OCI-LY7 (cell line): ENCODE results near the gene ANTXR1. TPM values are rescaled to one million over a fixed set of nuclear protein-coding genes. Genes with fewer than 3 reads are reported as not detected.

Source experiments
- BruUV-seq: library from RNA; stranded (reverse); fragments of 400-500 nt; replicated peaks from 2 replicates; lab custom pipeline; 2021; lab: Mats Ljungman, UMichigan
- CTCF ChIA-PET: fragments of 300-600 bp; sonication (Branson Sonifier 250); formaldehyde crosslinking; loops from one replicate; lab custom pipeline; 2022; ENCODE audit warnings: antibody characterized with exemption; ENCODE audit not compliant: unreplicated experiment; lab: Charles Lee
- POLR2A ChIA-PET: fragments of 300-600 bp; sonication (Branson Sonifier 250); formaldehyde crosslinking; loops from one replicate; lab custom pipeline; 2022; ENCODE audit warnings: antibody characterized with exemption; lab: Charles Lee
- DNase-seq: peaks from one replicate; pipeline ENCODE4 v3.0.0-alpha.2; 2015; ENCODE audit warnings: low spot score
- H2AFZ ChIP-seq: fragments of 200-600 bp; sonication (generic), shearing (Covaris generic); 2 replicates; pipeline ENCODE4 v1.6.1; 2014; ENCODE audit warnings: mild to moderate bottlenecking, antibody characterized with exemption, low read length, moderate library complexity
- H3K27ac ChIP-seq: fragments of 200-600 bp; sonication (generic); 2 replicates; pipeline ENCODE4 v1.5.1; 2014; ENCODE audit warnings: mixed run types, low read depth, mild to moderate bottlenecking, moderate library complexity, low read length, inconsistent platforms; ENCODE audit not compliant: poor library complexity, severe bottlenecking
- H3K36me3 ChIP-seq: fragments of 200-600 bp; sonication (generic); 2 replicates; pipeline ENCODE4 v1.6.1; 2014; ENCODE audit warnings: mild to moderate bottlenecking, antibody characterized with exemption, low read length, moderate library complexity, mixed read lengths; ENCODE audit not compliant: insufficient read depth
- H3K4me1 ChIP-seq: fragments of 200-600 bp; sonication (generic); 2 replicates; pipeline ENCODE4 v1.5.1; 2014; ENCODE audit warnings: mild to moderate bottlenecking, low read length; ENCODE audit not compliant: insufficient read depth, poor library complexity, severe bottlenecking
- H3K4me2 ChIP-seq: fragments of 200-600 bp; sonication (generic); 2 replicates; pipeline ENCODE4 v1.6.1; 2014; ENCODE audit warnings: mild to moderate bottlenecking, low read length
- H3K4me3 ChIP-seq: fragments of 200-600 bp; sonication (generic); 2 replicates; pipeline ENCODE4 v1.5.1; 2014; ENCODE audit warnings: mild to moderate bottlenecking, low read depth, low read length; ENCODE audit not compliant: poor library complexity, severe bottlenecking
- H3K79me2 ChIP-seq: fragments of 200-600 bp; sonication (generic); 2 replicates; pipeline ENCODE4 v1.6.1; 2016; ENCODE audit warnings: low read depth, mild to moderate bottlenecking, low read length, moderate library complexity, mixed read lengths; ENCODE audit not compliant: insufficient read depth
- H3K9me2 ChIP-seq: fragments of 200-600 bp; sonication (generic); 2 replicates; pipeline ENCODE4 v1.6.1; 2016; ENCODE audit warnings: mild to moderate bottlenecking, low read length, mixed read lengths; ENCODE audit not compliant: insufficient read depth
- H3K9me3 ChIP-seq: fragments of 200-600 bp; sonication (generic); 2 replicates; pipeline ENCODE4 v1.6.1; 2014; ENCODE audit warnings: mild to moderate bottlenecking, mixed run types, low read length, mixed read lengths
- H4K20me1 ChIP-seq: fragments of 200-600 bp; sonication (generic); 2 replicates; pipeline ENCODE4 v1.6.1; 2014; ENCODE audit warnings: mild to moderate bottlenecking, antibody characterized with exemption, low read length, moderate library complexity, mixed read lengths; ENCODE audit not compliant: insufficient read depth
- EZH2phosphoT487 ChIP-seq: fragments of 200-600 bp; sonication (generic); IDR thresholded peaks from 2 replicates; pipeline ENCODE4 v1.6.1; 2018; ENCODE audit warnings: low read depth, borderline replicate concordance, mild to moderate bottlenecking, mixed run types, antibody characterized with exemption, low read length, moderate library complexity, mixed read lengths
- intact Hi-C: fragments of 100-400 bp; cut with micrococcal nuclease; formaldehyde crosslinking; loops from one replicate; pipeline ENCODE4 v1.10.0; 2022; ENCODE audit not compliant: unreplicated experiment
- total RNA-seq, 2 experiments: library from RNA; depleted of rRNA in 1 of 2; stranded (reverse); fragments of >200 nt in 1 of 2; shearing (Covaris generic) in 1 of 2; gene quantifications; 2 replicates each; pipeline ENCODE4 v1.2.3, GENCODE V29; 2014 to 2022
- TF ChIP-seq, protein P1 (sequence below): fragments of 200-600 bp; sonication (generic); conservative IDR thresholded peaks from 2 replicates; pipeline ENCODE4 v1.5.1; 2014; ENCODE audit warnings: mild to moderate bottlenecking, antibody characterized with exemption, low read length, moderate library complexity, mixed read lengths

ANTXR1 gene
- total RNA-seq, 2 experiments from 2014 or later, result not detected

DNA sequence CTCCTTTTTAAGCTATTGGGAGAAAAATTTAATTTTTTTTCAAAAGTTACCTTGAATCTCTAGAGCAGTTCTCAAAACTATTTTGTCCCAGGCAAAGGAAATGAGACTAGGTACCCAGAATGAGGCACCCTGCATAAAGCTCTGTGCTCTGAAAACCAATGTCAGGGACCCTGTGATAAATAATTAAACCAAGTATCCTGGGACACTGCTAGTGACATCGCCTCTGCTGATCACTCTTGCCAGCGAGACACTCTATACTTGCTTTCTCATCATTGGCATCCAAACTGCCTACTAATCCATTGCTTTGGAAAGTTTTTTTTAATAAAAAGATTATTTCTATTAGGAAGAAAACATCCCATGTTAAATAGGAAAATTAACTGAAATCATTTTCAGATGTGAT lies 37.1 kb upstream of the ANTXR1 start:
- no peak overlapping the region for H3K4me2 ChIP-seq
- no peaks in the 10 kb centered on the region for H3K79me2 ChIP-seq
- no peak overlapping the region for H2AFZ ChIP-seq
- no peak for DNase-seq
- H4K20me1 ChIP-seq, result no peaks in the 10 kb centered on the region
- no peak overlapping the region for H3K27ac ChIP-seq
- H3K9me2 ChIP-seq, result no peaks in the 10 kb centered on the region
- H3K4me1 ChIP-seq, result no peaks in the 10 kb centered on the region
- no peaks in the 10 kb centered on the region for H3K36me3 ChIP-seq
- CTCF ChIA-PET, result no interaction called here
- intact Hi-C loops, result no loop called here
- H3K9me3 ChIP-seq, result no peaks in the 10 kb centered on the region
- POLR2A ChIA-PET, result interaction anchor here (0.6 kb wide), 1 partner anchor 222 kb away, joined by 3 read pairs; no protein-coding TSS in a partner anchor
- no peak for TF ChIP-seq EZH2phosphoT487
- TF ChIP-seq, protein P1, sequence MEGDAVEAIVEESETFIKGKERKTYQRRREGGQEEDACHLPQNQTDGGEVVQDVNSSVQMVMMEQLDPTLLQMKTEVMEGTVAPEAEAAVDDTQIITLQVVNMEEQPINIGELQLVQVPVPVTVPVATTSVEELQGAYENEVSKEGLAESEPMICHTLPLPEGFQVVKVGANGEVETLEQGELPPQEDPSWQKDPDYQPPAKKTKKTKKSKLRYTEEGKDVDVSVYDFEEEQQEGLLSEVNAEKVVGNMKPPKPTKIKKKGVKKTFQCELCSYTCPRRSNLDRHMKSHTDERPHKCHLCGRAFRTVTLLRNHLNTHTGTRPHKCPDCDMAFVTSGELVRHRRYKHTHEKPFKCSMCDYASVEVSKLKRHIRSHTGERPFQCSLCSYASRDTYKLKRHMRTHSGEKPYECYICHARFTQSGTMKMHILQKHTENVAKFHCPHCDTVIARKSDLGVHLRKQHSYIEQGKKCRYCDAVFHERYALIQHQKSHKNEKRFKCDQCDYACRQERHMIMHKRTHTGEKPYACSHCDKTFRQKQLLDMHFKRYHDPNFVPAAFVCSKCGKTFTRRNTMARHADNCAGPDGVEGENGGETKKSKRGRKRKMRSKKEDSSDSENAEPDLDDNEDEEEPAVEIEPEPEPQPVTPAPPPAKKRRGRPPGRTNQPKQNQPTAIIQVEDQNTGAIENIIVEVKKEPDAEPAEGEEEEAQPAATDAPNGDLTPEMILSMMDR, result no peak
- no TSS peak for BruUV-seq
- H3K4me3 ChIP-seq, result no peak overlapping the region

DNA sequence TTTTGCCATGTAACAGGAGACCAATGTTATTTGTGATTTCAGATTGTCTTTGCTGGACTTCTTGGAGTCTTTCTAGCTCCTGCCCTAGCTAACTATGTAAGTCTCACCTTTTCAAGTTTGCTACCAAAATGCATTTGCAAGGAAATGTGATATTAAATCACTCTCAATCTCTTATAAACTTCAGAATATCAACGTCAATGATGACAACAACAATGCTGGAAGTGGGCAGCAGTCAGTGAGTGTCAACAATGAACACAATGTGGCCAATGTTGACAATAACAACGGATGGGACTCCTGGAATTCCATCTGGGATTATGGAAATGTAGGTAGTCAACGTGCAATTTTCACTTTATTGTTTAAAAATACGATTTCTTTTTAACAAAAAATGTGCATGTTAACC lies 35.5 kb upstream of the ANTXR1 start:
- Histone ChIP-seq H3K36me3 (no peaks in the 10 kb centered on the region), H4K20me1 (no peaks in the 10 kb centered on the region), H3K4me3 (no peak overlapping the region), H3K4me1 (no peaks in the 10 kb centered on the region), H3K79me2 (no peaks in the 10 kb centered on the region), H2AFZ (no peak overlapping the region), H3K9me3 (no peaks in the 10 kb centered on the region), H3K27ac (no peak overlapping the region), H3K4me2 (no peak overlapping the region), H3K9me2 (no peaks in the 10 kb centered on the region)
- CTCF ChIA-PET, result no interaction called here
- no peak for DNase-seq
- POLR2A ChIA-PET, result interaction anchor here (0.7 kb wide), 1 partner anchor 194 kb away, joined by 4 read pairs; no protein-coding TSS in a partner anchor
- no peak for TF ChIP-seq EZH2phosphoT487
- TF ChIP-seq, protein P1, result no peak
- intact Hi-C loops, result no loop called here
- no TSS peak for BruUV-seq

DNA sequence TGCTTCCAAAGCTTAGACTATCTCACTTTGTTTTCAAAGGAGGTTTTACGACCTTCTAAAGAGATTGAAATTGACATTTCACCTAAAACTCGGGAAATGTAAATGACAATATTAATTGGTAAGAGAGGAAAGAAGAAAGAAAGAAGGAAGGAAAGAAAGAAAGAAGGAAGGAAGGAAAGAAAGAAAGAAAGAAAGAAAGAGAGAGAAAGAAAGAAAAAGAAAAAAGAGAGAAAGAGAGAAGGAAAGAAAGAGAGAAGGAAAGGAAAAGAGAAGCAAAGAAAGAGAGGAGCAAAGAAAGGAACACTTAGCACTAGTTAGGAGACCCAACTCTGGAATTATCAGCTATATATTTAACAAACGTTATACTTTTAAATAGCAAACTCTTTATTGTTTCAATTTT lies 34.9 kb upstream of the ANTXR1 start:
- Histone ChIP-seq H3K9me2 (no peaks in the 10 kb centered on the region), H3K4me3 (no peak overlapping the region), H3K9me3 (no peaks in the 10 kb centered on the region), H3K4me1 (no peaks in the 10 kb centered on the region), H3K79me2 (no peaks in the 10 kb centered on the region), H2AFZ (no peak overlapping the region), H3K4me2 (no peak overlapping the region), H4K20me1 (no peaks in the 10 kb centered on the region), H3K36me3 (no peaks in the 10 kb centered on the region), H3K27ac (no peak overlapping the region)
- CTCF ChIA-PET, result no interaction called here
- intact Hi-C loops, result no loop called here
- no peak for DNase-seq
- POLR2A ChIA-PET, result interaction anchor here (0.7 kb wide), 1 partner anchor 193 kb away, joined by 4 read pairs; no protein-coding TSS in a partner anchor
- TF ChIP-seq, protein P1, result no peak
- BruUV-seq, result no TSS peak
